ENCODE results near the gene CAMK2B.

Gene CAMK2B

GRCh38 chr7:44308596-44309270, 16.7 kb downstream of the CAMK2B start:
- DNase-seq, result no peak

GRCh38 chr7:44307905-44308595, 17.3 kb downstream of the CAMK2B start:
- DNase-seq, result no peak

- DNase-seq, result no peak
Observed at GRCh38 chr7:44307301-44307900, 18.0 kb downstream of the CAMK2B start.

GRCh38 chr7:44306606-44307005, 18.8 kb downstream of the CAMK2B start:
- no peak for DNase-seq

- no peak for DNase-seq
Observed at GRCh38 chr7:44305564-44306507, 19.6 kb downstream of the CAMK2B start.

GRCh38 chr7:44294325-44295069, 30.9 kb downstream of the CAMK2B start:
- DNase-seq, result no peak

- no peak for DNase-seq
Observed at GRCh38 chr7:44293561-44294324, 31.7 kb downstream of the CAMK2B start.

GRCh38 chr7:44292876-44293560, 32.4 kb downstream of the CAMK2B start:
- no peak for DNase-seq

GRCh38 chr7:44292420-44292817, 33.0 kb downstream of the CAMK2B start:
- DNase-seq, result no peak

- DNase-seq, result no peak
Observed at GRCh38 chr7:44291733-44292419, 33.5 kb downstream of the CAMK2B start.

- no peak for DNase-seq
Observed at GRCh38 chr7:44291066-44291732, 34.2 kb downstream of the CAMK2B start.

- DNase-seq, result no peak
Observed at GRCh38 chr7:44290252-44290620, 35.2 kb downstream of the CAMK2B start.

GRCh38 chr7:44289341-44290251, 35.8 kb downstream of the CAMK2B start:
- DNase-seq, result no peak

- DNase-seq, result no peak
Observed at GRCh38 chr7:44288811-44289340, 36.5 kb downstream of the CAMK2B start.

- DNase-seq, result no peak
Observed at GRCh38 chr7:44288381-44288685, 37.1 kb downstream of the CAMK2B start.

- DNase-seq, result no peak
Observed at GRCh38 chr7:44287488-44288380, 37.7 kb downstream of the CAMK2B start.

Data from AML-193 (cell line).